Measurements from ENCODE around the gene PRPF39. TPM values are rescaled to one million over a fixed set of nuclear protein-coding genes. Genes with fewer than 3 reads are reported as not detected.

The PRPF39 gene, protein sequence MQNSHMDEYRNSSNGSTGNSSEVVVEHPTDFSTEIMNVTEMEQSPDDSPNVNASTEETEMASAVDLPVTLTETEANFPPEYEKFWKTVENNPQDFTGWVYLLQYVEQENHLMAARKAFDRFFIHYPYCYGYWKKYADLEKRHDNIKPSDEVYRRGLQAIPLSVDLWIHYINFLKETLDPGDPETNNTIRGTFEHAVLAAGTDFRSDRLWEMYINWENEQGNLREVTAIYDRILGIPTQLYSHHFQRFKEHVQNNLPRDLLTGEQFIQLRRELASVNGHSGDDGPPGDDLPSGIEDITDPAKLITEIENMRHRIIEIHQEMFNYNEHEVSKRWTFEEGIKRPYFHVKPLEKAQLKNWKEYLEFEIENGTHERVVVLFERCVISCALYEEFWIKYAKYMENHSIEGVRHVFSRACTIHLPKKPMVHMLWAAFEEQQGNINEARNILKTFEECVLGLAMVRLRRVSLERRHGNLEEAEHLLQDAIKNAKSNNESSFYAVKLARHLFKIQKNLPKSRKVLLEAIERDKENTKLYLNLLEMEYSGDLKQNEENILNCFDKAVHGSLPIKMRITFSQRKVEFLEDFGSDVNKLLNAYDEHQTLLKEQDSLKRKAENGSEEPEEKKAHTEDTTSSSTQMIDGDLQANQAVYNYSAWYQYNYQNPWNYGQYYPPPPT
- total RNA-seq, result 52.1 TPM

DNA sequence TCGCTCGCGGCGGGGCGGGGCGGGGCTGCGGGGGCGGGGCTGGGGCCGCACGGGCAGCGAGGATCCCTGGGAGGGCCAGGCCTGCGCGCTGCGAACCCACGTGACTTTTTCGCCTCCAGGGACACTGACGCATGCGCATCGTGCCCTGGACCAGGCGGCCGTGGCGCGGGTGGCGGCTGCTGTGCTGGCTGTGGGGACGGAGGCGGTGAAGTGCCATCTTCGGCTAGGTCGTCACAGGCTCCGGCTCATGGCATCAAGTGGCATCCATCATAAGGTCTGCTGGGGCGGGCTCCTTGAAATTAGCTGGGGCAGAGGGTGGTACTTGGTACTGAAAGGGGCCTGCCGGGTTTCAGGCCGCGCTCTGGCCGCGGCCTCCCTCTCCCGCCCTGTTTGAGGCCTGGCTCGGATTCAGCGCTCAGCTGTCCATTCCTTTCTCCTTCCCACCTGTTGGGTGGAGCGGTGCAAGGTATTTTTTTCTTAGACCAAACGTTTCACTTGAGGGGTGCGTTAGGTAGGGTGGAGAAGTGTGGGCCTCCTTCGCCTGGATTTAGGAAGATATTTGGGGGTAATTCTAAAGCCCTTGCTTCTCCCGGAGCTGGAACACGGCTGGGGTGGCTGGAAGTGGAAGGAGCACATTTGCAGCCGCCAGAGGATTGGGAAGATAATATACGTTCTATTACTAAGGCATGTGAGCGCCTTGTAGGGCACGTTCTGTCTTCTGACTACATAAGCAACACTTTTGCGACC is at the start of gene PRPF39:
TSS of gene PRPF39 (plus strand) at position 141 of the 747 bp plus-strand sequence. CDS start 11,124 bp downstream, outside the sequence.
- peak; percentile 97 for DNase-seq (ENCODE audit: low spot score)
- peak; percentile 100 for ATAC-seq
- intact Hi-C loops (cut with DNase I), result no loop called here

DNA sequence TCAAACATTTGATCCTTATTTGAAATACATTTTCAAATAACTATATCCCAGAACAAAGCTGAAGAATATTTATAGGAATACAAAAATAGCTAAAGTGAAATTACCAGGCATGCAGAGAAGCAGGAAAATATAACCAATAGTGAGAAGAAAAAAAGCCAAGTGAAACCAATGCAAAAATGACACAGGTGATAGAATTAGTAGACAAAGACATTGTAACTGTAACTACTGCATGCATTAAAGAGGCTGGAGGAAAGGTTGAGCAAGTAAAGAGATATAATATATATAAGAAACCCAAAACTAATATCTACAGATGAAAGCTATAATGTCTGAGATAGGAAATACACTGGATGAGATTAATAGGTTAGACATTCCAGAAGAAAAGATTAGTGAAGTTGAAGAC is 49.2 kb upstream of the PRPF39 start:
- intact Hi-C loops (cut with DNase I), result no loop called here
- no peak for DNase-seq (ENCODE audit: low spot score)
- ATAC-seq, result no peak

DNA sequence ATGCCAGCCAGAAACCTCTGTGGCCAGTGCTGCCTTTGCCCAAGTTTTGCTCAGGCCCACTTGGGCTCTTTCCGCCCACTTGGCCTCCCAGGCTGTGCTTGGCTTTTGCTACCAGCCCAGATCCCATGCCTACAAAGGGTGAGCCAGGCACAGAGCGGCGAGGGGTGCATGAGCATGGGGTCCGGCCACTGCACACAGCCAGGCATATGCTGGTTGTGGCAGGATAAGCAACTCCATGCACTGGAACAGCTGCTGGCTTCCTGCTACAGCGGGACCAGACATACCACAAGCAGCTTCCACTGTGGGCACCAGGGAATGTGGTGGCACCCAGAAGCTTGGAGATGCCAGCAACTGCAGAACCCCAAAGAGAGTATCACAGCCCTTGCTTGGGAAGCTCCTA is 45.7 kb upstream of the PRPF39 start:
- DNase-seq (ENCODE audit: low spot score), result no peak
- intact Hi-C loops (cut with DNase I), result no loop called here
- ATAC-seq, result no peak

DNA sequence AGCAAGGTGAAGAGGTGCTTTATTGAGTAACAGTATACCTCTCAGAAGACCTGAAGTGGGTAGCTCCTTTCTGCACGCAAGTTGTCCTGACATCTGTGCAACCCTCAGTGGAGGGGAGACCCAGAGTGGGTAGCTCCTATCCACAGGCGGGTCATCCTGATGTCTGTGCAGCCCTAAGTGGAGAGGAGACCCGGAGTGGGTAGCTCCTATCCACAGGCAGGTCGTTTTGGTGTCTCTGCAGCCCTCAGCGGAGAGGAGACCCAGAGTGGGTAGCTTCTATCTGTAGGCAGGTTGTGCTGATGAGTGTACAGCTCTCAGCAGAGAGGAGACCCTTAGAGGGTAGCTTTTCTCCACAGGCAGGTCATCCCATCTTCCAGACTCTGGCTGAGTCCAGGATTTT is 45.1 kb upstream of the PRPF39 start:
- intact Hi-C loops (cut with DNase I), result no loop called here
- DNase-seq (ENCODE audit: low spot score), result no peak
- no peak for ATAC-seq

DNA sequence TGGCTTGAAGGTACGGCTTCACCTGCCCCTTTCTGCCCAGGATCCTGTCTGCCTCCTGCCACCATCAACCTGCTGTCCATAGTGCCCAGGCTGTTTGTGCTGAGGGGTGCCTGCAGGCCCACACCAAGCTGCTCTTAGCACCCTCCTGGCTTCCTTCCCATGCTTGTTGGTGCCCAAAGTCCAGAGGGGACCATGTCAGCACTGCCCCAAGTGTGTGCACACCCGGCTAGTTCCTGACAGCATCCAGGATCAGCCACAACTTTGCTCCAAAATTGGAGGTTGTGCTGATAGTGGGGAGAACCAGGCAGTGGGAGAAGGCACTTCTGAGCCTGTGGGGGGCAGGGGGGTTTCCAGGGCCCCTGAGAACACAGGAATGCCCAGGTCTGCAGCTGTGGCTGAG is 44.5 kb upstream of the PRPF39 start:
- intact Hi-C loops (cut with DNase I), result no loop called here
- DNase-seq (ENCODE audit: low spot score), result no peak
- no peak for ATAC-seq

DNA sequence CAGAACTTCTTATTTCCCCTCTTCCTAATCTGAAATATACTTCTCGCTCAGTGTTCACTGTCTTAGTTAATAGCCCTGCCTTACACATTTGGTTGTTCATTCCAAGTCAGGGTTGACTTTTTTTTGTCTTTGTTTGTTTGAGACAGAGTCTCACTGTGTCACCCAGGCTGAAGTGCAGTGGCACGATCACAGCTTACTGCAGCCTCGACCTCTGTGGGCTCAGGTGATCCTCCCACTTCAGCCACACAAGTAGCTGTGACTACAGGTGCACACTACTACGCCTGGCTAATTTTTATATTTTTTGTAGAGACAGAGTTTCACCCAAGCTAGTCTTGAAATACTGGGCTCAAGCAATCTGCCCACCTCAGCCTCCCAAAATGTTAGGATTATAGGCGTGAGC is 42.3 kb upstream of the PRPF39 start:
- DNase-seq (ENCODE audit: low spot score) (no peak), ATAC-seq (no peak)
- intact Hi-C loops (cut with DNase I), result no loop called here

DNA sequence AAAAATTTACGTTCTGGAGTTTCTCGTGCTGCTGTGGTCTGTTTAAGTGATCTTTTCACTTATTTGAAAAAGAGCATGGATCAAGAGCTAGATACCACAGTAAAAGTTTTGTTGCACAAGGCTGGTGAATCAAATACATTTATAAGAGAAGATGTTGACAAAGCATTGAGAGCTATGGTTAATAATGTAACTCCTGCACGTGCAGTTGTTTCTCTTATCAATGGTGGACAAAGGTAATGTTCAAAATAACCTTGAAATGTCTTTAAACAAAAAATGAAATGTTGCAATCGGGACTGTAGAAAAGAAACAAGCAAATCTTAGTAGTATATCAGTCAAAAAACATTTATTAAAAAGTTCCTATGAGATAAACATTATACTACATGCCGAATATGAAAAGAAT is 39.3 kb upstream of the PRPF39 start:
- intact Hi-C loops (cut with DNase I), result no loop called here
- DNase-seq (ENCODE audit: low spot score), result no peak
- ATAC-seq, result no peak

DNA sequence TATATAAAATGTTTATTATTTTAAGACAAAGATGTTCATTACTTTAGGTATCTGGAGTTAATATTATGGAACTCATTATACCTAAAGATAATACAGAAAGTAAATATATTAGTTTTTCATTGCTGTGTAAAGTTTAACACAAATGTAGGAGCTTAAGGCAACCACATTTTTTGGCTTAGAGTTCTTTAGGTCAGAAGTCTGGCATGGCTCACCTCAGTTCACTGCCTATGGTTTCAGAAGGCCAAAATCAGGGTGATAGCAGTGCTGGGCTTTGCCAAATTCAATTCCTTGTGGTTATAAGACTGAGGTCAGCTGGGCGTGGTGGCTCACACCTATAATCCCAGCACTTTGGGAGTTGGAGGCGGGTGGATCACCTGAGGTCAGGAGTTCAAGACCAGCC is 35.5 kb upstream of the PRPF39 start:
- intact Hi-C loops (cut with DNase I), result no loop called here

DNA sequence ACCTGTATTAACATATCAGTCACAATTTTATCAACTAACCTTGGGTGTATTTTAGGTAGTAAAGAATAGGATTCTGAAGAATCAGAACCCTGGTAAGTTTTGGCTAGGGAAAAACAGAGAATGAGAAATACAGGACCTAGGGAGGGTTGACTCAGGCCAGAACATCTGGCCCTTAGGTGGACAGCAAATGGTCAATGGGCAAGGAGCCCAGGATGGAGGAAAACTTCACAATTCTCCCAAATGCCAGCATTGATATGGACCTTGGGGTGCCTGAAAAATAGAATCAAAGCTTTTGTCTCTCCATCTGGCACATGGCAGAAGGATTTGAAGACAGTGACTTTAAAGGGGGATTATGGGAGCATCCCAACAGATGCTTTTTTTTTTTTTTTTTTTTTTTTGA is 32.7 kb upstream of the PRPF39 start:
- ATAC-seq (no peak), DNase-seq (ENCODE audit: low spot score) (no peak)
- intact Hi-C loops (cut with DNase I), result no loop called here

More for the DNA sequence above, 35.5 kb upstream of the PRPF39 start:
- ATAC-seq, result no peak
- DNase-seq (ENCODE audit: low spot score), result no peak

DNA sequence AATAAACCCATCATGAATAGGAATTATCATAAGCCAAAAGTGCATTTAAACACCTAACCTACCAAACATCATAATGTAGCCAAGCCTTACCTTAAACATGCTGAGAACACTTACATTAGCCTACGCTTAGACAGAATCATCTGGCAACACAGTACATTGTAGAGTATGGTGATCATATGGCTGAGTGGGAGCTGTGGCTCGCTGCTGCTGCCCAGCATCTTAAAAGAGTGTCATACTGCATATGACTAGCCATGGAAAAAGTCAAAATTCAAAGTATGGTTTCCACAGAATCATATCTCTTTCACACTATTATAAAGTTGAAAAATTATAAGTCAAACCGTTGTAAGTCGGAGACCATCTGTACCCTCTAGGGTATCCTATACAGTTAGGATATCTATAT is 32.0 kb upstream of the PRPF39 start:
- ATAC-seq, result no peak
- no peak for DNase-seq (ENCODE audit: low spot score)
- intact Hi-C loops (cut with DNase I), result no loop called here

DNA sequence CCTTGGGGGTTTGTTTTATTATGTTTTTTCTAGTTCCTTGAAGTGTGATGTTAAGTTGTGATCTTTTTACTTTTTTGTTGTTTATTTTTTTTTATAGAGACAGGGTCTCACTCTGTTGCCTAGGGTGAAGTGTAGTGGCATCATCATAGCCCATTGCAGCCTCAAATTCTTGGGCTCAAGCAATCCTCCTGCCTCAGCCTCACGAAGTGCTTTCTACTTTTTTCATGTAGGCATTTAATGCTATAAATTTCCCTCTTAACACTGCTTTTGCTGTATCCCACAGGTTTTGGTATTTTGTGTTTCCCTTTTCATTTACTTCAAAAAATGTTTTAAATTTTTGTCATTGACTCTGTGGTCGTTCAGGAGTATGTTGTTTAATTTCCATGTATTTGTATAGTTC is 26.6 kb upstream of the PRPF39 start:
- DNase-seq (ENCODE audit: low spot score) (no peak), ATAC-seq (no peak)
- intact Hi-C loops (cut with DNase I), result no loop called here

DNA sequence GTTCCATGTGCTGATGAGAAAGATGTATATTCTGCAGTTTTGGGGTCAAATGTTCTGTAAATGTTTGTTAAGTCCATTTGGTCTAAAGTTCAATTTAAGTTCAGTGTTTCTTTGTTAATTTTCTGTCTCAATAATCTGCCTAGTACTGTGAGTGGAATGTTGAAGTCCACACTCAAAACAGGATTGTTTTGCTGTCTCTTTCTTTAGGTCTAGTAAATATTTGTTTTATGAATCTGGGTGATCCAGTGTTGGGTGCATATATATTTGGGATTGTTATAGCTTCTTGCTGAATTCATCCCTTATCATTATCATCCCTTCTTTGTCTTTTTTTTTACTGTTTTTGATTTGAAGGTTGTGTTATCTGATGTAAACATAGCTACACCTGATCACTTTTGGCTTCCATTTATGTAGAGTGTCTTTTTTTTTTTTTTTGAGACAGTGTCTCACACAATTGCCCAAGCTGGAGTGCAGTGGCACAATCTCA is 26.0 kb upstream of the PRPF39 start:
- no peak for DNase-seq (ENCODE audit: low spot score)
- intact Hi-C loops (cut with DNase I), result no loop called here
- ATAC-seq, result no peak

DNA sequence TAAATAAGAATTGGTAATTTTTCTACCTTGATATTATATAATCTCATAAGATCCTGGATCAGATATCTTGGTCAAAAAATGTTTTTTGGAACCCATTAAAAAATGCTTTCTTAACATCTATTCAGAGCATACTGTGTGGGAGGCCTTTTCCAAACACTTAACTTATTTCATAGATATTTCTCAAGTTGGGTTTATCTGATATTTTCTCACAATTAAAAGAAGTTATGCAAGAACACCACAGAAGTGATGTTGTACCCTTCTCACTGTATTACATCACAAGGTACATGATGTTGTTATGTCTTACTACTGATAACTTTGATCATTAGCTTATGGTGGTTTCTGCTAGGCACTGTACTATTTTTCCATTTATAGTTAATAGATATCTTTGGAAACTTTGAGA is 23.4 kb upstream of the PRPF39 start:
- intact Hi-C loops (cut with DNase I), result no loop called here
- DNase-seq (ENCODE audit: low spot score), result no peak

DNA sequence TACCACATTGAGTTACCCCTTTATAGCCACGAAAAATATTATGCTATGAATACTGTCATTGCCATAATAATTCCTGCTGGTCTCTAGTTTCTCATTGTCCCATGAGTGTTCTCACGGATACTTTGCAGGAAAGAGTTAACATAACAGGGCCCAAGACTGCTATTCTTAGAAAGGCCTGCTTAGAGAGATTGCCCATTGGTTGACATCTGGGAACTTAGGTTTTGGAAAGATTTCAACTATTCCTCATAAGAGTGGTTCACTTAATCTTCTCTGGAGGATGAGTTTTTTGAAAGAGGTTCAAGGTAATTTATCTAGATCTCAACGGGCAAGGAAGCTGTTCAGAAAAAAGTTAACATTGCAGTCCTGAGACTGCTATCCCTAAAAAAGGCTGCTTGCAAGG is 18.4 kb upstream of the PRPF39 start:
- intact Hi-C loops (cut with DNase I), result loop anchor here (5.0 kb wide), 1 partner anchor 478 kb away; no protein-coding TSS in a partner anchor
- ATAC-seq, result no peak
- DNase-seq (ENCODE audit: low spot score), result no peak

More for the DNA sequence above, 23.4 kb upstream of the PRPF39 start:
- no peak for ATAC-seq

DNA sequence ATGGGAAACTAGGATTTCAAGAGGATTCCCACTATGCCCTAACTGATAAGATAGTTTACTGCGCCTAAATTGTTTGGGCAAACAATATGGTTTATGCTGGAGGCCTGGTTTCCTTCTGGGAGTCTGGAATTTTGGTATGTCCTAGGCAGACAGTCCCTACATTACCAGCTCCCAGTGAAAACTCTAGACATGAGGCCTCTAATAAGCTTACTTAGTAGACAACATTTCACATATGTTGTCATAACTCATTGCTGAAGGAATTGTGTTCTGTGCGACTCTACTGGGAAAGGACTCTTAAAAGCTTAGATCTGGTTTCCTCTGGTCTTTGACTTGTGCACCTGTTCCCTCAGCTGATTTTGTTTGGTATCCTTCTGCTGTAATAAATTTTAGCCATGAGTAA is 18.0 kb upstream of the PRPF39 start:
- ATAC-seq, result no peak
- intact Hi-C loops (cut with DNase I), result loop anchor here (5.0 kb wide), 1 partner anchor 479 kb away; no protein-coding TSS in a partner anchor
- DNase-seq (ENCODE audit: low spot score), result no peak

DNA sequence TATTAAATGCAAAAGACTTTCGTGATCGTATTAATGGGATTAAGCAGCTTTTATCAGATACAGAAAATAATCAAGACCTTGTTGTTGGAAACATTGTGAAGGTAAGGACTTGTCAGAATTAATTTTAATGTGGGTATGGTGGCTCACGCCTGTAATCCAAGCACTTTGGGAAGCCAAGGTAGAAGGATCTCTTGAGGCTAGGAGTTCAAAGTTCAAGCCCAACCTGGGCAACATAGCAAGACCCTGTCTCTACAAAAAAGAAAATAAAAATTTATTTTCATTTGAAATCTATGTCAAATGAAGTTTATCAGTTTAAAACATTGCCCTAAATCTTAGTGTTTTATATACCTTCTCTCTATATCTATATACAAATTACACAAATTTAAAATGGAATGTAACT is 17.2 kb upstream of the PRPF39 start:
- no peak for DNase-seq (ENCODE audit: low spot score)
- no peak for ATAC-seq
- intact Hi-C loops (cut with DNase I), result loop anchor here (5.0 kb wide), 1 partner anchor 479 kb away; no protein-coding TSS in a partner anchor

DNA sequence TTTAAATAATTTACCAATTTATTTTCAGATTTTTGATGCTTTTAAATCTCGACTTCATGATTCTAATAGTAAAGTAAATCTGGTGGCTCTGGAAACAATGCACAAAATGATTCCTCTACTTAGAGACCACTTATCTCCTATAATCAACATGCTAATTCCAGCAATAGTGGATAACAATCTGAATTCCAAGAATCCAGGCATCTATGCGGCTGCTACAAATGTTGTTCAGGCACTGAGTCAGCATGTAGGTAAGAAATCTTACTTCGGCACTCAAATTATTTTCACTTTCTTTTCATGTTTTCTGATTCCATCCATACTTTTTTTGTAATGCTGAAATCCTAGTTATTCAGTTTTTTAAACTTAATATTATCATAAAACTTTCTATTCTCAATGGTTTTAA is 15.5 kb upstream of the PRPF39 start:
- intact Hi-C loops (cut with DNase I), result loop anchor here (5.0 kb wide), 1 partner anchor 481 kb away; no protein-coding TSS in a partner anchor
- ATAC-seq, result no peak
- no peak for DNase-seq (ENCODE audit: low spot score)

DNA sequence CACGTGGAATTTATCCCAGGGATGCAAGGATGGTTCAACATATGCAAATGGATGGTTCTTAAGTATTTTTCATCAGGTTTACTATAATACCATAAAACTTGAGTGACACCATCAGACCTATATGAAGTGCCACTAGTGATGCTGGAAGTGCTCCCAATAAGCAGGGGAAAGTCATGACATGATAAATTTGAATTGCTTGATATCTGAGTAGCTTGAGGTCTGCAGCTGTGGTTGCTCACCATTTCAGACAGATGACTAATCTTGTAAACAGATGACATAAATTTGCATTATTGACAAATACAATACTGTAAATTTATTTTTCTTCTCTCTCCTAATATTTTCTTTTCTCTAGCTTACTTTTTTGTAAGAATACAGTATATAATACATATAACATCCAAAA is 13.7 kb upstream of the PRPF39 start:
- ATAC-seq, result no peak
- intact Hi-C loops (cut with DNase I), result no loop called here
- no peak for DNase-seq (ENCODE audit: low spot score)

DNA sequence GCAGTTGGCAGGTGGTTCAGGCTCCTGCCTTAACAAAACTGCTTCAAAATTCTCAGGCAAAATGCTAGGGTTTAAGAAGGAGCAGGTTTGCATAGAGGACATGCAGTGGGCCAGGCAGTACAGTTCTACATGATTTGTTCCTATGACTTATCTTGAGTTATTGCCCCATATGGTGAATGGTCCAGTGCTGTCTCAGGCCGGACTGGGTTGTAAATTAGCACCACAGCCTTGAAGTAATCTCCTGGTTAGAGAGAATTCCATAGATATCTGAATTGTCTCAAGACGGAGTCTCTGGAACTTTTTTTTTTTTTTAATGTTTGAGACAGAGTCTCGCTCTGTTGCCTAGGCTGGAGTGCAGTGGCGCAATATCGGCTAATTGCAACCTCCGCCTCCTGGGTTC is 11.8 kb upstream of the PRPF39 start:
- DNase-seq (ENCODE audit: low spot score) (no peak), ATAC-seq (no peak)
- intact Hi-C loops (cut with DNase I), result no loop called here

Data from sciatic nerve (tissue), 2 donors.